Large intestine (tissue), 12 donors: ENCODE data around the gene OR11A1. TPM values are rescaled to one million over a fixed set of nuclear protein-coding genes. Genes with fewer than 3 reads are reported as not detected.

Experiments
- DNase-seq, 2 donors: peaks; one replicate each; pipeline versions ENCODE4 v3.0.0 to v3.0.0-alpha.2; 2013
- H3K27ac ChIP-seq: one replicate; pipeline ENCODE4 v1.5.1; 2013; ENCODE audit warnings: low read length
- H3K27me3 ChIP-seq: 2 replicates; pipeline ENCODE4 v1.6.1; 2013; ENCODE audit warnings: low read length; ENCODE audit not compliant: control insufficient read depth, insufficient read depth
- H3K36me3 ChIP-seq: 2 replicates; pipeline ENCODE4 v1.6.1; 2013; ENCODE audit warnings: low read length; ENCODE audit not compliant: control insufficient read depth, insufficient read depth
- H3K4me1 ChIP-seq: one replicate; pipeline ENCODE4 v1.6.1; 2013; ENCODE audit warnings: low read length; ENCODE audit not compliant: control insufficient read depth, insufficient read depth
- H3K4me3 ChIP-seq: one replicate; pipeline ENCODE4 v1.5.1; 2013; ENCODE audit warnings: low read length
- H3K9me3 ChIP-seq: one replicate; pipeline ENCODE4 v1.6.1; 2013; ENCODE audit warnings: mild to moderate bottlenecking, low read depth, low read length, moderate library complexity; ENCODE audit not compliant: control insufficient read depth
- WGBS: methylation state at CpG from one replicate; pipeline ENCODE4 v1.1.5; 2013; ENCODE audit warnings: low lambda C conversion rate; ENCODE audit not compliant: insufficient coverage; 5-methylcytosine and 5-hydroxymethylcytosine counted together
- long read RNA-seq, 11 donors: transcript quantifications; one replicate each; lab custom pipeline, GENCODE V29; 2026
- polyA plus RNA-seq: library from polyadenylated mRNA; unstranded; fragments of 120-200 nt; gene quantifications from one replicate; pipeline ENCODE4 v1.2.1, GENCODE V29; 2013

OR11A1 gene
- not detected for polyA plus RNA-seq
- long read RNA-seq, donor 1, result 0 reads
- long read RNA-seq, donor 2, result 0 reads
- long read RNA-seq, donor 3, result 0 reads
- long read RNA-seq, donor 4, result 0 reads
- long read RNA-seq, donor 5, result 0 reads
- long read RNA-seq, donor 6, result 0 reads
- long read RNA-seq, donor 7, result 0 reads
- long read RNA-seq, donor 8, result 0 reads
- long read RNA-seq, donor 9, result 0 reads
- long read RNA-seq, donor 10, result 0 reads
- long read RNA-seq, donor 11, result 0 reads

GRCh38 chr6:29456971-29457370 lies at the start of gene OR11A1, which contains the start of gene OR2H1:
Gene OR11A1, minus strand, starts transcription at chr6:29457071. Its CDS starts 29,430 bp downstream, at chr6:29427641.
Gene OR2H1, plus strand, starts transcription at chr6:29457155. Its CDS starts 4,615 bp downstream, at chr6:29461770.
- no peak within 1 kb of the TSS for H3K4me3 ChIP-seq
- H3K27ac ChIP-seq, result no peak within 1 kb of the TSS
- no peaks in the 10 kb centered on the region for H3K4me1 ChIP-seq
- WGBS, result no CpG with 5 or more reads among the region's 2 CpGs
- H3K27me3 ChIP-seq, result no peaks in the 10 kb centered on the region
- no peak for DNase-seq
- H3K36me3 ChIP-seq, result no peaks in the 10 kb centered on the region
- no peaks in the 10 kb centered on the region for H3K9me3 ChIP-seq

- no CpG with 5 or more reads among the region's 11 CpGs for WGBS
- DNase-seq, result no peak
- H3K9me3 ChIP-seq, result no peaks in the 10 kb centered on the region
Measured at GRCh38 chr6:29506446-29507067, 49.7 kb upstream of the OR11A1 start.

GRCh38 chr6:29505808-29506207 lies 48.9 kb upstream of the OR11A1 start:
- WGBS, result no CpG with 5 or more reads among the region's 3 CpGs

More at GRCh38 chr6:29506446-29507067, 49.7 kb upstream of the OR11A1 start:
- H3K27ac ChIP-seq, result no peak overlapping the region
- H3K36me3 ChIP-seq, result no peaks in the 10 kb centered on the region
- no peak overlapping the region for H3K4me3 ChIP-seq
- H3K4me1 ChIP-seq, result no peaks in the 10 kb centered on the region
- H3K27me3 ChIP-seq, result no peaks in the 10 kb centered on the region

GRCh38 chr6:29504961-29505360 lies 48.1 kb upstream of the OR11A1 start:
- H3K9me3 ChIP-seq, result no peaks in the 10 kb centered on the region
- no peak overlapping the region for H3K4me3 ChIP-seq
- no CpG with 5 or more reads among the region's 2 CpGs for WGBS
- H3K36me3 ChIP-seq, result no peaks in the 10 kb centered on the region
- no peak for DNase-seq
- no peaks in the 10 kb centered on the region for H3K27me3 ChIP-seq
- H3K4me1 ChIP-seq, result no peaks in the 10 kb centered on the region
- H3K27ac ChIP-seq, result no peak overlapping the region

More at GRCh38 chr6:29505808-29506207, 48.9 kb upstream of the OR11A1 start:
- no peak for DNase-seq
- H3K27ac ChIP-seq, result no peak overlapping the region
- H3K4me1 ChIP-seq, result no peaks in the 10 kb centered on the region
- H3K36me3 ChIP-seq, result no peaks in the 10 kb centered on the region
- no peaks in the 10 kb centered on the region for H3K27me3 ChIP-seq
- no peak overlapping the region for H3K4me3 ChIP-seq
- no peaks in the 10 kb centered on the region for H3K9me3 ChIP-seq

- Histone ChIP-seq H3K4me1 (no peaks in the 10 kb centered on the region), H3K27me3 (no peaks in the 10 kb centered on the region), H3K36me3 (no peaks in the 10 kb centered on the region), H3K9me3 (no peaks in the 10 kb centered on the region), H3K4me3 (no peak overlapping the region), H3K27ac (no peak overlapping the region)
- 100% methylated on average over 1 of the region's 5 CpGs for WGBS
- DNase-seq, result no peak
Measured at GRCh38 chr6:29502597-29502996, 45.7 kb upstream of the OR11A1 start.

- no peaks in the 10 kb centered on the region for H3K27me3 ChIP-seq
- no CpG with 5 or more reads among the region's 3 CpGs for WGBS
- no peak for DNase-seq
- no peak overlapping the region for H3K4me3 ChIP-seq
- H3K9me3 ChIP-seq, result no peaks in the 10 kb centered on the region
- no peak overlapping the region for H3K27ac ChIP-seq
- H3K4me1 ChIP-seq, result no peaks in the 10 kb centered on the region
- no peaks in the 10 kb centered on the region for H3K36me3 ChIP-seq
Measured at GRCh38 chr6:29502181-29502580, 45.3 kb upstream of the OR11A1 start.

- no peaks in the 10 kb centered on the region for H3K27me3 ChIP-seq
- H3K9me3 ChIP-seq, result no peaks in the 10 kb centered on the region
- no peak for DNase-seq
- H3K4me3 ChIP-seq, result no peak overlapping the region
- H3K36me3 ChIP-seq, result no peaks in the 10 kb centered on the region
- H3K4me1 ChIP-seq, result no peaks in the 10 kb centered on the region
- WGBS, result no CpG with 5 or more reads among the region's 6 CpGs
- H3K27ac ChIP-seq, result no peak overlapping the region
Measured at GRCh38 chr6:29501106-29501505, 44.2 kb upstream of the OR11A1 start.

GRCh38 chr6:29500594-29500993 lies 43.7 kb upstream of the OR11A1 start:
- Histone ChIP-seq H3K36me3 (no peaks in the 10 kb centered on the region), H3K27ac (no peak overlapping the region), H3K27me3 (no peaks in the 10 kb centered on the region), H3K4me1 (no peaks in the 10 kb centered on the region), H3K4me3 (no peak overlapping the region), H3K9me3 (no peaks in the 10 kb centered on the region)
- no peak for DNase-seq
- WGBS, result 100% methylated on average over 2 of the region's 8 CpGs

GRCh38 chr6:29499704-29500103 lies 42.8 kb upstream of the OR11A1 start:
- no peaks in the 10 kb centered on the region for H3K4me1 ChIP-seq
- H3K4me3 ChIP-seq, result no peak overlapping the region
- DNase-seq, result no peak
- no peaks in the 10 kb centered on the region for H3K9me3 ChIP-seq
- H3K36me3 ChIP-seq, result no peaks in the 10 kb centered on the region
- no peak overlapping the region for H3K27ac ChIP-seq
- WGBS, result no CpG with 5 or more reads among the region's 5 CpGs
- H3K27me3 ChIP-seq, result no peaks in the 10 kb centered on the region

- DNase-seq, result no peak
- Histone ChIP-seq H3K9me3 (no peaks in the 10 kb centered on the region), H3K27ac (no peak overlapping the region), H3K36me3 (no peaks in the 10 kb centered on the region), H3K4me3 (no peak overlapping the region), H3K4me1 (no peaks in the 10 kb centered on the region), H3K27me3 (peaks cover 2% of the 10 kb centered on the region)
- WGBS, result no CpG with 5 or more reads among the region's 4 CpGs
Measured at GRCh38 chr6:29496961-29497360, 40.1 kb upstream of the OR11A1 start.

- Histone ChIP-seq H3K27me3 (peaks cover 2% of the 10 kb centered on the region), H3K4me1 (no peaks in the 10 kb centered on the region), H3K4me3 (no peak overlapping the region), H3K27ac (no peak overlapping the region), H3K36me3 (no peaks in the 10 kb centered on the region), H3K9me3 (no peaks in the 10 kb centered on the region)
- WGBS, result no CpG with 5 or more reads among the region's 4 CpGs
- DNase-seq, result no peak
Measured at GRCh38 chr6:29495571-29495970, 38.7 kb upstream of the OR11A1 start.
